ENCODE measurements around the gene LCE1E. TPM values are rescaled to one million over a fixed set of nuclear protein-coding genes. Genes with fewer than 3 reads are reported as not detected.

The LCE1E gene
- total RNA-seq, 4 donors from 2014 or later, result 5.5 to 71.0 (median 29.6) TPM

DNA sequence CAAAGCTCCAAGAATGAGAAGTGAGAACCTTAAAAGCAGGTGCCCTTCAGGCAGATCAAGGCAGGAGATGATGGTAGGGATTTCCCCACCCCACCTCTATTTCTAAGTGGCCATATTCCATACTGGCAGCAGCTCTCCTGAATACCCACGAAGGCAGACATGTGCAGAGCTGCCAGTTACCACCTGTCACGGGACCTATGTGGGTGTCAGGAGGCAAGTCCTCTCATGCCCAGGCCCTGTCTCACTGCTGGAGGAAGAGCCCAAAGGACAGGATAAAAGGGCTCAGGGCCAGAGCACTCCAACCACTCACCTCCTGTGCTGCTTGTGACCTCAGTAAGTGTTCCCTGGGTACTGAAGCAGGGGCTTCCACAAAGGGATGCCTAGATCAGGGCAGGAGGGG, 25.0 kb downstream of the LCE1E start:
- H3K36me3 ChIP-seq, result no peaks in the 10 kb centered on the region
- H3K27ac ChIP-seq, result no peak overlapping the region
- 44% methylated on average over 2 of the region's 2 CpGs for WGBS
- H3K4me3 ChIP-seq, result no peak overlapping the region
- TF ChIP-seq EP300 (IDR thresholded peaks at IDR 0.05), result no peak
- TF ChIP-seq, protein P1, sequence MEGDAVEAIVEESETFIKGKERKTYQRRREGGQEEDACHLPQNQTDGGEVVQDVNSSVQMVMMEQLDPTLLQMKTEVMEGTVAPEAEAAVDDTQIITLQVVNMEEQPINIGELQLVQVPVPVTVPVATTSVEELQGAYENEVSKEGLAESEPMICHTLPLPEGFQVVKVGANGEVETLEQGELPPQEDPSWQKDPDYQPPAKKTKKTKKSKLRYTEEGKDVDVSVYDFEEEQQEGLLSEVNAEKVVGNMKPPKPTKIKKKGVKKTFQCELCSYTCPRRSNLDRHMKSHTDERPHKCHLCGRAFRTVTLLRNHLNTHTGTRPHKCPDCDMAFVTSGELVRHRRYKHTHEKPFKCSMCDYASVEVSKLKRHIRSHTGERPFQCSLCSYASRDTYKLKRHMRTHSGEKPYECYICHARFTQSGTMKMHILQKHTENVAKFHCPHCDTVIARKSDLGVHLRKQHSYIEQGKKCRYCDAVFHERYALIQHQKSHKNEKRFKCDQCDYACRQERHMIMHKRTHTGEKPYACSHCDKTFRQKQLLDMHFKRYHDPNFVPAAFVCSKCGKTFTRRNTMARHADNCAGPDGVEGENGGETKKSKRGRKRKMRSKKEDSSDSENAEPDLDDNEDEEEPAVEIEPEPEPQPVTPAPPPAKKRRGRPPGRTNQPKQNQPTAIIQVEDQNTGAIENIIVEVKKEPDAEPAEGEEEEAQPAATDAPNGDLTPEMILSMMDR (IDR thresholded peaks at IDR 0.05), result no peak
- peaks cover 7% of the 10 kb centered on the region for H3K4me1 ChIP-seq
- no peaks in the 10 kb centered on the region for H3K9me3 ChIP-seq
- DNase-seq (ENCODE audit: low spot score in 2 of 2), result no peak
- no peaks in the 10 kb centered on the region for H3K27me3 ChIP-seq

DNA sequence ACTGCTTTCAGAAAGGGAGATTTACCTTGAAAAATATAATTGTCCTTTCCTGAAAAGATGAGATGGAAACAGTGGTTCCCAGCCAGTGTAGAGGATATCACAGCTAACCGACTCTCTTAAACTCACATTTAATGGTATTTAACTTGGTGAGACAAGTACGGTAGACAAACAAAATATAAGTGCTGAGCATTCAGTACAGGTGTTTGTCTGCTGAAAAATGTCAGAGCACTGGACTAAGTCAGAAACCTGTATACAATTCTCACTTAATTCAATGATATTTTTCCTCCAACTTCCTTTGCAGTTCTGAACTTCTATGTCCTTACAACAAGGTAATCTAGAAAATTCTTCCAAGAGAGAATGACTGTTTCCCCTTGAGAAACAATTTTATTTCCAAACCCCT, 25.6 kb downstream of the LCE1E start, which contains the start of gene LCE1B:
Gene LCE1B (plus strand): TSS at position 301 of the 400 bp plus-strand sequence. CDS start 476 bp downstream, outside the sequence.
- Histone ChIP-seq H3K36me3 (no peaks in the 10 kb centered on the region), H3K4me1 (peaks cover 7% of the 10 kb centered on the region), H3K9me3 (no peaks in the 10 kb centered on the region), H3K27ac (no peak within 1 kb of the TSS), H3K4me3 (no peak within 1 kb of the TSS), H3K27me3 (no peaks in the 10 kb centered on the region)
- no peak for DNase-seq (ENCODE audit: low spot score in 2 of 2)
- TF ChIP-seq, protein P1 (IDR thresholded peaks at IDR 0.05), result no peak
- TF ChIP-seq EP300 (IDR thresholded peaks at IDR 0.05) (no peak), POLR2A (IDR thresholded peaks at IDR 0.05) (no peak), POLR2AphosphoS5 (IDR thresholded peaks at IDR 0.05) (no peak)
- 90% methylated on average over 2 of the region's 2 CpGs for WGBS

DNA sequence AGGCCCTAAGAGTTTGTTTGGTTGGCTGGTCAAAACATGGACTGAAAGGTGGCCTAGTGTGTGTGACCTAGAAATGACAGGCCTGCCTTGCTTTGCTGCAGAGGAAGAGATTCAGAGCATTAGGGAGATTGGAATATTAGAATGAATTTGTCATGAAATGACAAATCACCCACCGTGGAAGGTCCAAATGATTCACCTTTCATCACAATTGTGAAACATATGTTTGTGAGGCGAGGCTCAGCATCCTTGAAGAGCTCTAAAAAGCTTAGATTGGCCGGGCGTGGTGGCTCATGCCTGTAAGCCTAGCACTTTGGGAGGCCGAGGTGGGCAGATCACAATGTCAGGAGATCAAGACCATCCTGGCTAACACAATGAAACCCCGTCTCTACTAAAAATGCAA, 31.3 kb downstream of the LCE1E start:
- no peak for DNase-seq (ENCODE audit: low spot score in 2 of 2)
- Histone ChIP-seq H3K27me3 (no peaks in the 10 kb centered on the region), H3K27ac (no peak overlapping the region), H3K36me3 (no peaks in the 10 kb centered on the region), H3K4me3 (no peak overlapping the region), H3K9me3 (no peaks in the 10 kb centered on the region), H3K4me1 (no peaks in the 10 kb centered on the region)
- 86% methylated on average over 6 of the region's 6 CpGs for WGBS
- TF ChIP-seq EP300 (IDR thresholded peaks at IDR 0.05) (no peak), POLR2A (IDR thresholded peaks at IDR 0.05) (no peak), POLR2AphosphoS5 (IDR thresholded peaks at IDR 0.05) (no peak)

DNA sequence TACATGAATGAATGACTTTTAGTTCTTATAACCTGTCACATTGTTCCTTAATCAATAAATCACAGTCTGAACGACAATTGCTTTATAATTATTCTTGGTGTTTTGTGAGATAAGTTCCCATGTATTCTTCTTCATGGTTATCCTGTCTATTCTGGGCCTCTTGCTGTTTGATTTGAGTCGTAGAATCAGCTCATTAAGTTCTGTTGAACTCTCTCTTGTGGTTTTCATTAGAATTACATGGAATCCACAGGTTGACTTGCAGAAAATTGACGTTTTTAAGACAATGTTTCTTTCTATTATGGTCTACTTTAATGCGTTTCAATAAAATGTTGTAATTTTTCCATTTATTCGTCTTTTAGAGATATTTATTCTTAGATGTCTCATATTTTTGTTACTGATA, 37.2 kb downstream of the LCE1E start:
- H3K4me1 ChIP-seq, result no peaks in the 10 kb centered on the region
- 58% methylated on average over 5 of the region's 5 CpGs for WGBS
- DNase-seq (ENCODE audit: low spot score in 2 of 2), result no peak
- no peaks in the 10 kb centered on the region for H3K36me3 ChIP-seq
- H3K9me3 ChIP-seq, result no peaks in the 10 kb centered on the region
- no peaks in the 10 kb centered on the region for H3K27me3 ChIP-seq
- H3K4me3 ChIP-seq, result no peak overlapping the region
- TF ChIP-seq POLR2AphosphoS5 (IDR thresholded peaks at IDR 0.05) (no peak), POLR2A (IDR thresholded peaks at IDR 0.05) (no peak), EP300 (IDR thresholded peaks at IDR 0.05) (no peak)
- TF ChIP-seq, protein P1 (IDR thresholded peaks at IDR 0.05), result no peak
- no peak overlapping the region for H3K27ac ChIP-seq

DNA sequence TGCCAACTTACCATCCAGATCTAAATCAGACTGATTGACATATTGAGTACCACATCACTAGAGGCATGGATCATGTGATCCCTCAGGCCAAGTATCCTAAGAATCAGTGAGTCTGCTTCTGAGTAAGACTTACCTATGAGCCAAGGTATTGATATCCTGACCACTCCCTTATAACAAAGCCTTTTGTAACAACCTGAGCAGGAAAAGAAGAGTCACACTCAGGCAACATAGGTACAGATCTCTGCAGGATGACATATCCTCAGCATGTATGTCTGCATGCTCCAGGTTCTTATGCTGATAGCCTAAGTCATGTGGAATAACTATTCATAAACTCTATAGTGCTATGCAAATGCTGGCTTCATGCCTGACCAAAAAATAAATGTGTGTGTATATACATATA, 38.9 kb downstream of the LCE1E start:
- no peak for TF ChIP-seq POLR2A (IDR thresholded peaks at IDR 0.05)
- TF ChIP-seq POLR2AphosphoS5 (IDR thresholded peaks at IDR 0.05), result no peak
- TF ChIP-seq, protein P1 (IDR thresholded peaks at IDR 0.05), result no peak
- no peak for TF ChIP-seq EP300 (IDR thresholded peaks at IDR 0.05)
- Histone ChIP-seq H3K27me3 (no peaks in the 10 kb centered on the region), H3K4me1 (no peaks in the 10 kb centered on the region), H3K9me3 (no peaks in the 10 kb centered on the region), H3K36me3 (no peaks in the 10 kb centered on the region), H3K4me3 (no peak overlapping the region), H3K27ac (no peak overlapping the region)
- DNase-seq (ENCODE audit: low spot score in 2 of 2), result no peak

DNA sequence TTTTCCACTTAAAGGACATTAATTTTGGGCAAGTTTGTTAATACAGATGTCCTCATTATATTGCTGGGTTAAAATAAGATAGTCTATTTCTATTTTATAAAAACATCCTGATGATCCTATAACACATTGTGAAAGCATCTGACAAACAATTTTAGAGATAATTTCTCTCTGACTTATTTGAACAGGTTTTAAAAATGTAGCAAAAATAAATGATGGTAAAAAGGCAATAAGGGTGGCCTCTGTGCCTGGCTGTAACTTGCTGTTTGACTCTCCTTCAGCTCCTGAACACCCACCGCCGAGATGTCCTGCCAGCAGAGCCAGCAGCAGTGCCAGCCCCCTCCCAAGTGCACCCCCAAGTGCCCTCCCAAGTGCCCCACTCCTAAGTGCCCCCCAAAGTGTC, 41.1 kb downstream of the LCE1E start, which contains the start of gene LCE1A:
Gene LCE1A (plus strand): TSS at position 301 of the 400 bp plus-strand sequence. CDS start 0 bp downstream, at position 301.
- no peak for TF ChIP-seq POLR2AphosphoS5 (IDR thresholded peaks at IDR 0.05)
- no peak for TF ChIP-seq EP300 (IDR thresholded peaks at IDR 0.05)
- no peak for TF ChIP-seq POLR2A (IDR thresholded peaks at IDR 0.05)
- TF ChIP-seq, protein P1 (IDR thresholded peaks at IDR 0.05), result no peak
- no peaks in the 10 kb centered on the region for H3K9me3 ChIP-seq
- H3K36me3 ChIP-seq, result no peaks in the 10 kb centered on the region
- DNase-seq (ENCODE audit: low spot score in 2 of 2), result no peak
- H3K4me3 ChIP-seq, result no peak within 1 kb of the TSS
- 93% methylated on average over 2 of the region's 2 CpGs for WGBS
- H3K4me1 ChIP-seq, result no peaks in the 10 kb centered on the region
- no peak within 1 kb of the TSS for H3K27ac ChIP-seq
- no peaks in the 10 kb centered on the region for H3K27me3 ChIP-seq
